ENCODE results near the gene CHMP2A.

GRCh38 chr19:58550362-58551122, 4.4 kb downstream of the CHMP2A start:
- no peak for TF ChIP-seq CTCF (IDR thresholded peaks at IDR 0.05)
- TF ChIP-seq POLR2AphosphoS5 (IDR thresholded peaks at IDR 0.05; ENCODE audit: low read depth, low read length), result peak; percentile 8; the same call in 1 of the 2 replicates
